Peyer's patch (tissue), 4 donors: ENCODE results near the gene CDH19. TPM values are rescaled to one million over a fixed set of nuclear protein-coding genes. Genes with fewer than 3 reads are reported as not detected.

Experiments
- DNase-seq, 3 donors: peaks; one replicate each; pipeline ENCODE4 v3.0.0-alpha.2; 2017 to 2019
- H3K27ac ChIP-seq, 4 donors: fragments of 200-600 bp; sonication (generic); one replicate each; pipeline ENCODE4 v1.5.1; 2016 to 2019
- H3K27me3 ChIP-seq, 2 donors: fragments of 200-600 bp; sonication (generic); one replicate each; pipeline ENCODE4 v1.5.1; 2019
- H3K36me3 ChIP-seq, 3 donors: fragments of 200-600 bp; sonication (generic); one replicate each; pipeline ENCODE4 v1.5.1; 2016 to 2019
- H3K4me1 ChIP-seq, 4 donors: fragments of 200-600 bp; sonication (generic); one replicate each; pipeline ENCODE4 v1.5.1; 2016 to 2019
- H3K4me3 ChIP-seq, 4 donors: fragments of 200-600 bp; sonication (generic); 1 replicate in 3 of 4; 2 replicates in 1 of 4; pipeline ENCODE4 v1.5.1; 2016 to 2019; ENCODE audit warnings: mild to moderate bottlenecking in 1 of 4
- H3K9me3 ChIP-seq, 4 donors: fragments of 200-600 bp; sonication (generic); one replicate each; pipeline ENCODE4 v1.5.1; 2016 to 2019; ENCODE audit warnings: mild to moderate bottlenecking in 1 of 4
- POLR2A ChIP-seq, 2 donors: fragments of 450-650 bp; IDR thresholded peaks; one replicate each; pipeline ENCODE4 v1.5.1; 2017; ENCODE audit warnings: antibody characterized with exemption in 2 of 2, mild to moderate bottlenecking in 2 of 2, moderate library complexity in 2 of 2
- total RNA-seq, 4 donors: library from RNA; depleted of rRNA; stranded (reverse); fragments of >200 nt; gene quantifications; one replicate each; pipeline ENCODE4 v1.1.0, GENCODE V29; 2016
- TF ChIP-seq, protein P1 (sequence below), 6 experiments: fragments of 450-650 bp in 4 of 6; fragments of 200-600 bp in 2 of 6; sonication (generic) in 1 of 6; IDR thresholded peaks; one replicate each; pipeline ENCODE4 v1.5.1; 2017 to 2019; ENCODE audit warnings: antibody characterized with exemption in 6 of 6, mild to moderate bottlenecking in 3 of 6, moderate library complexity in 1 of 6

Gene CDH19
- total RNA-seq, 4 donors from 2014 or later: 1.9 to 18.2 (median 2.5) TPM

DNA sequence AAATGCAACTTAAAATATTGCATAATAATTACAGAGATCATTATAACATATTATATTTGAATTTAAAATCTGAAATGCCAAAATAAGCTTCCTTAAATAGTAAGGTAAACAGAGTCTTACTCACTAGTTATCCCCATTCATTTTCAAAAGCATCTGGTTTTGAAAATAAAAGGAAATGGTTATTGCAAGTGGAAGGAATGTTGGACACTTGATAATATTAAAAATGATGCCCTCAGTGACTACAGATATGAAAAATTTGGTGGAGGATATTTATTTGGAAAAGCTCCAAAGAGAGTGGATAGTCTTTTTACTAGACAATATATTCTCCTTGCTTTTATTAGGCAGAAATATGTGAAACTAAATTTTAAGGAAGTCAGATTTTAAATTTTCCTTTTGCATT is 39.7 kb downstream of the CDH19 start:
- Histone ChIP-seq H3K27ac (no peak overlapping the region), H3K36me3 (no peaks in the 10 kb centered on the region), H3K27me3 (no peaks in the 10 kb centered on the region), H3K4me1 (no peaks in the 10 kb centered on the region), H3K9me3 (no peaks in the 10 kb centered on the region), H3K4me3 (no peak overlapping the region)
- DNase-seq: no peak
- no peak for TF ChIP-seq POLR2A (IDR thresholded peaks at IDR 0.05)
- TF ChIP-seq, protein P1, sequence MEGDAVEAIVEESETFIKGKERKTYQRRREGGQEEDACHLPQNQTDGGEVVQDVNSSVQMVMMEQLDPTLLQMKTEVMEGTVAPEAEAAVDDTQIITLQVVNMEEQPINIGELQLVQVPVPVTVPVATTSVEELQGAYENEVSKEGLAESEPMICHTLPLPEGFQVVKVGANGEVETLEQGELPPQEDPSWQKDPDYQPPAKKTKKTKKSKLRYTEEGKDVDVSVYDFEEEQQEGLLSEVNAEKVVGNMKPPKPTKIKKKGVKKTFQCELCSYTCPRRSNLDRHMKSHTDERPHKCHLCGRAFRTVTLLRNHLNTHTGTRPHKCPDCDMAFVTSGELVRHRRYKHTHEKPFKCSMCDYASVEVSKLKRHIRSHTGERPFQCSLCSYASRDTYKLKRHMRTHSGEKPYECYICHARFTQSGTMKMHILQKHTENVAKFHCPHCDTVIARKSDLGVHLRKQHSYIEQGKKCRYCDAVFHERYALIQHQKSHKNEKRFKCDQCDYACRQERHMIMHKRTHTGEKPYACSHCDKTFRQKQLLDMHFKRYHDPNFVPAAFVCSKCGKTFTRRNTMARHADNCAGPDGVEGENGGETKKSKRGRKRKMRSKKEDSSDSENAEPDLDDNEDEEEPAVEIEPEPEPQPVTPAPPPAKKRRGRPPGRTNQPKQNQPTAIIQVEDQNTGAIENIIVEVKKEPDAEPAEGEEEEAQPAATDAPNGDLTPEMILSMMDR (IDR thresholded peaks at IDR 0.05): no peak

DNA sequence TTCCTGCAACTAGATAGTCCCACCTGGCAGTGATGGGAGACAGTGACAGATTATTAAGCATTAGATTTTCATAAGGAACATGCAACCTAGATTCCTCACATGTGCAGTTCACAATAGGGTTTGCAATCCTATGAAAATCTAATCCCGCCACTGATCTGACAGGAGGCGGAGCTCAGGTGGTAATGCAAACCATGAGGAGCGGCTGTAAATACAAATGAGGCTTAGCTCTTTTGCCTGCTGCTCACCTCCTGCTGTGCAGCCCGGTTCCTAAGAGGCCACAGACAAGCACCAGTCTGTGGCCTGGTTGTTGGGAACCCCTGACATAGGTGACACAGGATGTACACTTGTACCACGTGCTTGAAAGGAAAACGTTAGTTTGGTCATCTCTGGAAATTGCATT is 41.6 kb downstream of the CDH19 start:
- no peaks in the 10 kb centered on the region for H3K9me3 ChIP-seq
- no peaks in the 10 kb centered on the region for H3K36me3 ChIP-seq
- TF ChIP-seq POLR2A (IDR thresholded peaks at IDR 0.05): no peak
- TF ChIP-seq, protein P1 (IDR thresholded peaks at IDR 0.05): no peak
- no peaks in the 10 kb centered on the region for H3K27me3 ChIP-seq
- no peaks in the 10 kb centered on the region for H3K4me1 ChIP-seq
- no peak overlapping the region for H3K4me3 ChIP-seq
- H3K27ac ChIP-seq: no peak overlapping the region
- DNase-seq: no peak

DNA sequence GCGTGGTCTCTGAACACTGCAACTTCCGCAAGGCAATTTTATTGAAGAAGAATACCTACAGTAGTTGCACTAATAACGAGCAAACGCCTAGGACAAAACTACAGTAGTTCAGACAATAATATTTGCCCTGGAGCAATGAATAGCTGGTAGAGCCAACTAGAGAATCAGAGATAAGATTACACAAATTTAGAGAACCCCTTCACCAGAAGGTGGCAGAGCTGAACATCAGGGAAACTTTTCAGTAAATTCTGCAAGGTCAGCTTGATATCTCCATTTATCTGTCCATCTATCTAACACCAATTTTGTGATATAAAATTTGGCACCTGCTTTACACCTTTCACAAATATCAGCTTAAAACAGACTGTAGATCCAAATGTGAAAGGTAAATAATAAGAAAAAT is 43.8 kb downstream of the CDH19 start:
- Histone ChIP-seq H3K4me3 (no peak overlapping the region), H3K9me3 (no peaks in the 10 kb centered on the region), H3K27me3 (no peaks in the 10 kb centered on the region), H3K36me3 (no peaks in the 10 kb centered on the region), H3K4me1 (no peaks in the 10 kb centered on the region), H3K27ac (no peak overlapping the region)
- DNase-seq: no peak
- TF ChIP-seq POLR2A (IDR thresholded peaks at IDR 0.05): no peak
- TF ChIP-seq, protein P1 (IDR thresholded peaks at IDR 0.05): peak in 3 of 6 experiments; percentile 30 to 36 (median 30)

DNA sequence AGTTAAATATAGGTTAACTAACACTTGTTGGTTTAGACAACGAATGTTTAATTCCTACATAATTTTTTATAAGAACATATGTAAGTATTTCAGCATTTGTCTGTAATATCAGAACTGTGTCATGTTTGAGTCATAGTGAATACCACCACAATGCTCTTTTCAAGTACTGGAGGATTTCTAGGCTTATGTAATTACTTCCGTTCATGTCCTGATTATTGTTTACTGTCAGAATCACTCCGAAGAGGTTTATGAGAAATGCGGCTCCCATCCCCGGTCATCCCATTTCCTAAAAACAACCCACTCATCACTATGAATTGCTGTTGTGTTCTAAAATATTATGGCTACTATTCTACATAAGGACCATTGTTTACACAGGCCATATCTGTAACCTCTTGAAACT is 45.1 kb downstream of the CDH19 start:
- Histone ChIP-seq H3K27ac (no peak overlapping the region), H3K36me3 (no peaks in the 10 kb centered on the region), H3K9me3 (no peaks in the 10 kb centered on the region), H3K27me3 (no peaks in the 10 kb centered on the region), H3K4me3 (no peak overlapping the region), H3K4me1 (no peaks in the 10 kb centered on the region)
- no peak for TF ChIP-seq POLR2A (IDR thresholded peaks at IDR 0.05)
- TF ChIP-seq, protein P1 (IDR thresholded peaks at IDR 0.05): no peak
- DNase-seq: no peak

DNA sequence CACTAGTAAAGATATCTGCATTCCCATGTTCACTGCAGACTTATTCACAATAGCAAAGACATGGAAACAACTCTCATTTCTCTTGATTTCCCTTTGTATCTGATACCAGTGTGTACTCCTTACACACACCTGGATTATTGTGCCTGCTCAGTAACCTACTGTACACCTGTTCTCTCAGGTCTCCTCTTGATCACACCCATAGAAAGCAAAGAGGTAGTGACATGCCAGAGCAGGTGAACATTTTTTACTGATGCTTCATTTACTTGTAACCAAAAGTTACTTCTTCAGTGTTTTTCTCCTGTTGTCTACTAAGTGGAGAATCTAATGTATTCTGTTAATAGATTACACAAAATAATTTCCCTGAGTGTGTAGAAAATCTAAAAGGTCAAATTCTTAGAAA is 46.8 kb downstream of the CDH19 start:
- no peak for DNase-seq

More for the DNA sequence above, 46.8 kb downstream of the CDH19 start:
- H3K36me3 ChIP-seq: no peaks in the 10 kb centered on the region
- no peak overlapping the region for H3K27ac ChIP-seq
- H3K9me3 ChIP-seq: no peaks in the 10 kb centered on the region
- H3K4me3 ChIP-seq: no peak overlapping the region
- no peak for TF ChIP-seq POLR2A (IDR thresholded peaks at IDR 0.05)
- TF ChIP-seq, protein P1 (IDR thresholded peaks at IDR 0.05): no peak
- H3K4me1 ChIP-seq: no peaks in the 10 kb centered on the region
- H3K27me3 ChIP-seq: no peaks in the 10 kb centered on the region
